ENCODE results near the gene LRRC4C. TPM values are rescaled to one million over a fixed set of nuclear protein-coding genes. Genes with fewer than 3 reads are reported as not detected.

LRRC4C gene
- total RNA-seq, 1 experiment from 2014 or later = not detected

DNA sequence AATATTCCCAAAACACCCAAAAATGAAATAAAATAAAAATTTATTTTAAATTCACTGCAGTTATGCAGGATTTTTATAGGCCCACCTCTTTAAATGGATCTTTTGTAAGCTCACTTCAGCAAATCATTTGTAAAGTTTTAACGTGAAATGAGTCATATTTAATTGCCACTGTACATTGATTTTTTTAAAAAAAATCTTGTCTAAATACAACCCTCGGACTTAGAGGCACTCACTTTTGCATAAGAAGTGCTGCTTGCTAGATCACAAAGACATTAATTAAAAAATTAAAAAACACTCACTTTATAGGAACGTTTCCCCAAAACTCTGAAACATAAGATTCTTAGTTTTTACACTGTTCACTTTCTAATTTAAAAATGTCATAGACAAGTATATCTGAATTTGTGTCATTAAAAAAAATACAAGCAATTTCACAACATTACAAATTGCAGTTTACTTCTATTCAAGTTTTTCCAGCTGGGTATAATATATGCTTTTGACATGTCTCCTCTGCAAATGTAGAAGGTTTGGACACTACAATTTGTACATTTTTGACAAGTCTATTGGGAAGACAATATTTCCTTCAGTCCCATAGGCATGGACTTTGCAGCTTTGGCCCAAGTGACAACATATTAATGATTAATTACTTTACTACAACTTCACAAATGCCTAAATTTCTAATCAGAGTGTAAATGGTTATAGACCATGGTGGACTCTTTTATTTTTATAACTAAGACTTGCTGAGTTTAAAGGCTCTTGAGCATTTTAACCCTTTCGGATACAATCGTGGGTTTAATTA, 1088.4 kb downstream of the LRRC4C start:
- no peaks in the 10 kb centered on the region for H3K4me1 Mint-ChIP-seq (ENCODE audit: low read depth, unreplicated experiment)
- DNase-seq = no peak
- TF ChIP-seq, protein P1, sequence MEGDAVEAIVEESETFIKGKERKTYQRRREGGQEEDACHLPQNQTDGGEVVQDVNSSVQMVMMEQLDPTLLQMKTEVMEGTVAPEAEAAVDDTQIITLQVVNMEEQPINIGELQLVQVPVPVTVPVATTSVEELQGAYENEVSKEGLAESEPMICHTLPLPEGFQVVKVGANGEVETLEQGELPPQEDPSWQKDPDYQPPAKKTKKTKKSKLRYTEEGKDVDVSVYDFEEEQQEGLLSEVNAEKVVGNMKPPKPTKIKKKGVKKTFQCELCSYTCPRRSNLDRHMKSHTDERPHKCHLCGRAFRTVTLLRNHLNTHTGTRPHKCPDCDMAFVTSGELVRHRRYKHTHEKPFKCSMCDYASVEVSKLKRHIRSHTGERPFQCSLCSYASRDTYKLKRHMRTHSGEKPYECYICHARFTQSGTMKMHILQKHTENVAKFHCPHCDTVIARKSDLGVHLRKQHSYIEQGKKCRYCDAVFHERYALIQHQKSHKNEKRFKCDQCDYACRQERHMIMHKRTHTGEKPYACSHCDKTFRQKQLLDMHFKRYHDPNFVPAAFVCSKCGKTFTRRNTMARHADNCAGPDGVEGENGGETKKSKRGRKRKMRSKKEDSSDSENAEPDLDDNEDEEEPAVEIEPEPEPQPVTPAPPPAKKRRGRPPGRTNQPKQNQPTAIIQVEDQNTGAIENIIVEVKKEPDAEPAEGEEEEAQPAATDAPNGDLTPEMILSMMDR (IDR thresholded peaks at IDR 0.05; ENCODE audit: unreplicated experiment) = no peak
- CTCF ChIA-PET = no interaction called here
- H3K27ac Mint-ChIP-seq (ENCODE audit: unreplicated experiment) = no peak overlapping the region
- no peaks in the 10 kb centered on the region for H3K27me3 Mint-ChIP-seq (ENCODE audit: unreplicated experiment)
- no TSS peak for BruUV-seq (replicated peaks)
- H3K9me3 Mint-ChIP-seq (ENCODE audit: low read depth, unreplicated experiment) = peaks cover 5% of the 10 kb centered on the region
- H3K4me3 Mint-ChIP-seq (ENCODE audit: low read depth, unreplicated experiment) = no peak overlapping the region
- H3K36me3 Mint-ChIP-seq (ENCODE audit: insufficient read depth, unreplicated experiment) = no peaks in the 10 kb centered on the region
- intact Hi-C loops (cut with micrococcal nuclease; ENCODE audit: unreplicated experiment) = no loop called here

DNA sequence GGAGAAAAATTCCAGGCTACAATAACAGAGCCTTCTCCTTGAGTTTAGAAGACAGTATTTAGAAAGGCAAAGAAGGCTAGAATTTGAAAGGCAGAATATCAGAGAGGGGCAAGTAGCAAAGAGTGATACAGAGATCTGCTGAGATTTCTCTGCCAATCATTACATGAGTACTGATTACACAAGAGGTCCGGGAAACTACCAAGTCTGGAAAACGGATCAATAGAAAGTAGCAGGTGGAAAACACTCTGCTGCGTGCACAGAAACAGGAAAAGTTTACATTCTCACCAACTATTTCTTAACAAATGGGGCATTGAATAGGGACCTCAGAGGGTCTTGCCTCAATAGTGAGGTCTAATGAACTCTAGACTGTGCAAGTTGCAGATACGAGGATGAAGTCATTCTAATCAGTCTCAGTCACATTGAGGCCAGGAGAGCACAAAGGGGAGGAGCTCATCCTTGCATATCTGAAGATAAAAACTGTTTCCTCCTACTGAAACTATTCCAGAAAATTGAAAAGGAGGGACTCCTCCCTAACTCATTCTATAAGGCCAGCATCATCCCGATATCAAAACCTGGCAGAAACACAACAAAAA, 1099.2 kb downstream of the LRRC4C start:
- CTCF ChIA-PET = no interaction called here
- H3K9me3 Mint-ChIP-seq (ENCODE audit: low read depth, unreplicated experiment) = peaks cover 4% of the 10 kb centered on the region
- no peaks in the 10 kb centered on the region for H3K27me3 Mint-ChIP-seq (ENCODE audit: unreplicated experiment)
- H3K36me3 Mint-ChIP-seq (ENCODE audit: insufficient read depth, unreplicated experiment) = no peaks in the 10 kb centered on the region
- no peak for DNase-seq
- intact Hi-C loops (cut with micrococcal nuclease; ENCODE audit: unreplicated experiment) = no loop called here
- TF ChIP-seq, protein P1 (IDR thresholded peaks at IDR 0.05; ENCODE audit: unreplicated experiment) = no peak
- no TSS peak for BruUV-seq (replicated peaks)
- no peak overlapping the region for H3K4me3 Mint-ChIP-seq (ENCODE audit: low read depth, unreplicated experiment)
- no peak overlapping the region for H3K27ac Mint-ChIP-seq (ENCODE audit: unreplicated experiment)
- H3K4me1 Mint-ChIP-seq (ENCODE audit: low read depth, unreplicated experiment) = no peaks in the 10 kb centered on the region

DNA sequence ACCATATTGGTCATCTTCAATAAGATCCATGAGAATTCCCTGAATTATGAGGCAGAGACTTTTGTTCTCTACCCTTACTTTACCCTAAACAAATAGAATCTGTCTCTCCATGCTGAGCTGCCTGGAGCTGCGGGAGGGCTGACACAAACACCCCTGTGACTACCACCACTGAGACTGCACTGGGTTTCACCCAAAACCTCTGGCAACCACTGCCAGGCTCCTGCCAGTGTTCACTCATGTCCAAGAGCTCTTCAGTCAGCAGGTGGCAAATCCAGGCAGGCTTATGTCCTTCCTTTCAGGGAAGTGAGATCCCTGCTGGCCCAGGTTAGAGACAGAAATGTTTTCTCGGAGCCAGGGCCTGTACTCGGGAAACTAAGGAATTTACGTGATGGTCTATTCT, 1105.3 kb downstream of the LRRC4C start:
- intact Hi-C loops (cut with micrococcal nuclease; ENCODE audit: unreplicated experiment) = no loop called here
- BruUV-seq (replicated peaks) = no TSS peak
- no peaks in the 10 kb centered on the region for H3K36me3 Mint-ChIP-seq (ENCODE audit: insufficient read depth, unreplicated experiment)
- H3K4me3 Mint-ChIP-seq (ENCODE audit: low read depth, unreplicated experiment) = no peak overlapping the region
- H3K27ac Mint-ChIP-seq (ENCODE audit: unreplicated experiment) = no peak overlapping the region
- TF ChIP-seq, protein P1 (IDR thresholded peaks at IDR 0.05; ENCODE audit: unreplicated experiment) = no peak
- no peaks in the 10 kb centered on the region for H3K27me3 Mint-ChIP-seq (ENCODE audit: unreplicated experiment)
- H3K9me3 Mint-ChIP-seq (ENCODE audit: low read depth, unreplicated experiment) = peaks cover 8% of the 10 kb centered on the region
- DNase-seq = no peak
- H3K4me1 Mint-ChIP-seq (ENCODE audit: low read depth, unreplicated experiment) = no peaks in the 10 kb centered on the region
- CTCF ChIA-PET = no interaction called here

DNA sequence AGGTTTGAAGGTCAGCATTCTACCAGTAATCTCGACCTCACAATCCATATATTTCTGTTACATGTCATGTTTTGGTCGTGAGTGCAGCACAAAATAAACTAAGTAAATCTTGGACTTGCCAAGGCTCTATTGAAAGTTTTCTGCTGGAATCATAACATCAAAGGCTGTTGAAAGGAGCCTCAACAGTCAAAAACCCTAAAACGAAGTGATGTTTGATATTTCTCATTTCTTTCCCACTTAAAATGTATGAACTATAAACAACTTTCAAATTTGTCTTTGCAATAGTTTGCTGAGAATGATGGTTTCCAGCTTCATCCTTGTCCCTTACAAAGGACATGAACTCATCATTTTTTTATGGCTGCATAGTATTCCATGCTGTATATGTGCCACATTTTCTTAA, 1118.5 kb downstream of the LRRC4C start:
- CTCF ChIA-PET = no interaction called here

More for the DNA sequence above, 1118.5 kb downstream of the LRRC4C start:
- intact Hi-C loops (cut with micrococcal nuclease; ENCODE audit: unreplicated experiment) = no loop called here
- Mint-ChIP-seq H3K27me3 (ENCODE audit: unreplicated experiment) (no peaks in the 10 kb centered on the region), H3K9me3 (ENCODE audit: low read depth, unreplicated experiment) (peaks cover 12% of the 10 kb centered on the region), H3K36me3 (ENCODE audit: insufficient read depth, unreplicated experiment) (no peaks in the 10 kb centered on the region), H3K4me3 (ENCODE audit: low read depth, unreplicated experiment) (no peak overlapping the region), H3K27ac (ENCODE audit: unreplicated experiment) (no peak overlapping the region), H3K4me1 (ENCODE audit: low read depth, unreplicated experiment) (no peaks in the 10 kb centered on the region)
- no peak for DNase-seq
- no TSS peak for BruUV-seq (replicated peaks)
- TF ChIP-seq, protein P1 (IDR thresholded peaks at IDR 0.05; ENCODE audit: unreplicated experiment) = no peak
